Measurements from ENCODE around the gene AOC2. TPM values are rescaled to one million over a fixed set of nuclear protein-coding genes. Genes with fewer than 3 reads are reported as not detected.

Gene AOC2
- total RNA-seq, 1 donor from 2014 or later: 6.2 TPM

DNA sequence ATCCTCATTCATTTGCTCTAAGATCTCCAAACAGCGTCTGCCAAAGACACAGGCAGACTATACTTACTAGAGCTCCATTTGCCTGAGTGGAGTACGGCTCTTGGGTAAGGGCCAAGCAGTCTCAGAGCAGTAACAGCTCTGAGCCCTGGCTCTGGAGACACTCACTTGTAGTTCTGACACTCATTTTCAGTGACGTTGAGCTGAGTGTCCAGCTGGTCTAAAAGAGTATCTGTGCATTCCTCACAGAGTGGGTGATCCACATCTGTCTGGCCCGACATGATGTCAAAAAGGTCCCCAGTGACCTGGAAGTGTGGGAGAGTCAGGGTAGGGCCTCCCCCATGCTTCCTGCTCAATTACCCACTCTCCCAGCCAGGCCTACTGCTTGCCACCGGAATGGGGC is 26.0 kb upstream of the AOC2 start:
- H3K4me1 Mint-ChIP-seq (ENCODE audit: unreplicated experiment): peaks cover 3% of the 10 kb centered on the region
- H3K36me3 Mint-ChIP-seq (ENCODE audit: low read depth, unreplicated experiment): peaks cover 29% of the 10 kb centered on the region
- DNase-seq (ENCODE audit: low spot score): no peak
- TF ChIP-seq CTCF (IDR thresholded peaks at IDR 0.05; ENCODE audit: unreplicated experiment): no peak
- H3K9me3 Mint-ChIP-seq (ENCODE audit: unreplicated experiment): no peaks in the 10 kb centered on the region
- peaks cover 2% of the 10 kb centered on the region for H3K27me3 Mint-ChIP-seq (ENCODE audit: unreplicated experiment)
- no peak overlapping the region for H3K4me3 Mint-ChIP-seq (ENCODE audit: unreplicated experiment)
- no peak overlapping the region for H3K27ac Mint-ChIP-seq (ENCODE audit: unreplicated experiment)

GRCh38 chr17:42819939-42820535 is 24.3 kb upstream of the AOC2 start:
- Mint-ChIP-seq H3K4me1 (ENCODE audit: unreplicated experiment) (peaks cover 8% of the 10 kb centered on the region), H3K9me3 (ENCODE audit: unreplicated experiment) (no peaks in the 10 kb centered on the region), H3K4me3 (ENCODE audit: unreplicated experiment) (no peak overlapping the region), H3K27me3 (ENCODE audit: unreplicated experiment) (peaks cover 2% of the 10 kb centered on the region), H3K27ac (ENCODE audit: unreplicated experiment) (no peak overlapping the region), H3K36me3 (ENCODE audit: low read depth, unreplicated experiment) (peaks cover 17% of the 10 kb centered on the region)
- TF ChIP-seq CTCF (IDR thresholded peaks at IDR 0.05; ENCODE audit: unreplicated experiment): peak; percentile 76
- peak; percentile 77 for DNase-seq (ENCODE audit: low spot score)

DNA sequence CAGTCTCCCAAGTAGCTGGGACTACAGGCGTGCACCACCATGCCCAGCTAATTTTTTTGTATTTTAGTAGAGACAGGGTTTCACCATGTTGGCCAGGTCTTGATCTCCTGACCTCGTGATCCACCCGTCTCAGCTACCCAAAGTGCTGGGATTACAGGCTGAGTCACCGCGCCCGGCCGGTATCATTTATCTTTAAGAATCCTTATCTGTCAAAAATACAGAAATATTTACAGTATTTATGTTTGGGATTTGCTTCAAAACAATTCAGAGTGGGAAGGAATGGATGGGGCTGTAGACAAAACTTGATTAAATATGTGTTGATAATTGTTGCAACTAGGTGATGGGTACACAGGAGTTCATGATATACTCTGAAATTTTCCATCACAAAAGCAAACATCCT is 23.2 kb upstream of the AOC2 start:
- Mint-ChIP-seq H3K27ac (ENCODE audit: unreplicated experiment) (no peak overlapping the region), H3K36me3 (ENCODE audit: low read depth, unreplicated experiment) (peaks cover 9% of the 10 kb centered on the region), H3K4me1 (ENCODE audit: unreplicated experiment) (peaks cover 8% of the 10 kb centered on the region), H3K9me3 (ENCODE audit: unreplicated experiment) (no peaks in the 10 kb centered on the region), H3K4me3 (ENCODE audit: unreplicated experiment) (no peak overlapping the region), H3K27me3 (ENCODE audit: unreplicated experiment) (peaks cover 2% of the 10 kb centered on the region)
- DNase-seq (ENCODE audit: low spot score): no peak
- TF ChIP-seq CTCF (IDR thresholded peaks at IDR 0.05; ENCODE audit: unreplicated experiment): no peak

DNA sequence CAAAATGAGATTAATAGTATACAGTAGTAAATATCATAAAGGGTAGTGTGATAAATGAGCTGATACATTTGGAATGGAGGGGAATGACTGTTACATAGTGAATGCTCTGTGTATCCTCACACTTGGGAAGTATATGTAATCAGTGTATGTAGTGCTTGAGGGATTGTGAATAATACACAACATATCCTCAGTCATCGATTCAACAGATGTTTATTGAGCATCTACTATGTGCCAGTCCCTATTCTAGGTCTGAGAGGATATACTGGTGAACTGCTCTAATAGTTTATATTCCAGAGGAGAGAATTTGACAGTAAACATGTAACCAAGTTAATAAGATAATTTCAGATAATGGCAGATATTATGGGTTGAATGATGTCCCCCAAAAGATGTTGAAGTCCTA is 16.9 kb upstream of the AOC2 start:
- no peak for DNase-seq (ENCODE audit: low spot score)
- Mint-ChIP-seq H3K9me3 (ENCODE audit: unreplicated experiment) (no peaks in the 10 kb centered on the region), H3K4me3 (ENCODE audit: unreplicated experiment) (no peak overlapping the region), H3K27me3 (ENCODE audit: unreplicated experiment) (peaks cover 3% of the 10 kb centered on the region), H3K4me1 (ENCODE audit: unreplicated experiment) (peaks cover 21% of the 10 kb centered on the region), H3K36me3 (ENCODE audit: low read depth, unreplicated experiment) (peaks cover 2% of the 10 kb centered on the region), H3K27ac (ENCODE audit: unreplicated experiment) (no peak overlapping the region)
- TF ChIP-seq CTCF (IDR thresholded peaks at IDR 0.05; ENCODE audit: unreplicated experiment): no peak

GRCh38 chr17:42830971-42831370 is 13.4 kb upstream of the AOC2 start:
- Mint-ChIP-seq H3K27ac (ENCODE audit: unreplicated experiment) (no peak overlapping the region), H3K4me3 (ENCODE audit: unreplicated experiment) (no peak overlapping the region), H3K4me1 (ENCODE audit: unreplicated experiment) (peaks cover 24% of the 10 kb centered on the region), H3K9me3 (ENCODE audit: unreplicated experiment) (no peaks in the 10 kb centered on the region), H3K27me3 (ENCODE audit: unreplicated experiment) (peaks cover 3% of the 10 kb centered on the region), H3K36me3 (ENCODE audit: low read depth, unreplicated experiment) (peaks cover 4% of the 10 kb centered on the region)
- no peak for DNase-seq (ENCODE audit: low spot score)
- TF ChIP-seq CTCF (IDR thresholded peaks at IDR 0.05; ENCODE audit: unreplicated experiment): no peak
